Left forelimb (tissue), 1 donor: ENCODE results near the gene TBL2.
"Not testable (repeated sequence)": the region's sequence is repeated elsewhere in the genome, so short reads cannot be mapped to it uniquely, and the experiment has no call there.

Experiments used
- DNase-seq: peaks from one replicate; pipeline ENCODE4 v3.0.0-alpha.2; 2018; ENCODE audit warnings: low spot score

TBL2 gene

DNA sequence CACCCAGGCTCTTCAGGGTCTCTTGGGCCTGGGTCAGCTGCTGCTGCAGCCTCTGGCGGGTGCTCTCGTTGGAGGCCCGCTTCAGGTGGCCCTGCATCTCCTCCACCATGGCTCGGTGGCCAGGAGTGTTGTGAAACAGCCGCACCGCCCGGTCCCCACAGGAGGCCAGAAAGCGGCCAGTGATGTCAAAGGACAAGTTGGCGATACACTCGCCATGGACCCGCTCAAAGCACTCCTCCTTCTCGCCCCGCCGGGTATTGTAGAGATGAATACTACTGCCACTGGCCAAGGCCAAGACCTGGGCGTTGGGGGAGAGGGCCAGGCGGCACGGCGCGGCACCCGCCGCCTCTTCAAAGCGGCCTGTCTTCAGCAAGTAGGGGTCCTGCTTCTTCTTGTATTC is 7.9 kb downstream of the TBL2 start:
- no peak for DNase-seq

DNA sequence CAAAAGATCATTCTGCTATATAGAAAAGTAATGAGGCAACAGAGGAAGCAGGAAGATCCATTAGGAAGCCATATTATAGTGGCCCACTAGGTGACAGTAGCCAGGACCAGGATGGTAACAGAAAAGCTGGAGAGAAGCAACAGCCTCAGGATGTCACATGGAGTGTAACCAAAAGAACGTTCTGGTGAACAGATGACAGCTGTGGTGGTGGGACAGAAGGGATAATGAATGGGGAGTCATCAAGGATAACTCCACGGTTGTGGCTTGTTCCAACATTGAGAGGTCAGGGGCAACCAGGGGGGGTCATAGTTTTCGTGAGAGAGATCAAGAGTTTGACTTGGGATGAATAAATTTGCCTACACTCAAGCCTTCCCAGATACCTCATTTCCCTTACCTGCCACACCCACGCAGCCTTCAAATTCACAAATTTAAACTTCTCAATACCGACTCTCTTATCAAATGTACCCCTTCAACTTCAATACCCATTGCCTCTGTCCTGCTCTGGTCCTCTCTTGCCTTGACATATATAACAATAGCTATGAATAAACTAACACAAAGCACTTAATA is 9.3 kb downstream of the TBL2 start:
- no peak for DNase-seq

DNA sequence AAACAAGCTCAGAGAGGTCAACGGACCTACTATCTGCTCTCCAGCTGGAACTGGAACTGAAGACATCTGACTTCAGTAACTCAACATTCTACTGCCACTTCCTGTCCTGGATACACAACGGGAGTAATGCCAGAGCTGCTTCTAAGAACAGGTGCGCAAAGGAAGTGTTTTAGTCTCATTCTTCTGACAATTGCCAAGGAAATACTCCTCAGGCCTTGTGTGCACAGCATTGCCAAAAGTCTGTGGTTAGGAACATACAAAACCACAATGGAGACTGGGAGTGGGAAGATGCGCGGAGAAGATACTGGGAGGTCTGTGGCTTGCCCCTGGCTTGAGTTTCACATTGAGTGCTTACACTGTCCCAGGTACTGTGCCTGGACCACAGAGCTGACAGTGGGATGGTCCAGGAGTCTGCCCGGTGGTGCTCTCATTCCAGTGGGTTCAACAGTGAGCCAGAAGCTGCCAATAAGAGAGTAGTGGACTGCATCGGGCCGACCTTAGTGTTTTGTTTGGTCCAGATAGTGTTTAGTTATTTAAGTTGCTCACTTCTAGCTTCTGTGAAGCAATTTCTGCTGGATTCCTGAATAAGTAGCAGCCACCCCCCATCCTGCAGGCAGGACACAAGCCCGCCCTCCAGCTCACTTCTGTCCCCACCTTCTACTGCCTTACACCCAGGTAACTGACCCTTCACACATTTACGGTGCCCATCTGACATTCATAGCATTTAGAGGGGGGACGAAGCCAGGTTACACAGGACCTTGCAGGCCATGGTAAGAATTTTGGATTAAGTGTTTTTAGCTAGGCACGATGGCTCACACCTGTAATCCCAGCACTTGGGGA is 10.3 kb downstream of the TBL2 start:
- DNase-seq = no peak

DNA sequence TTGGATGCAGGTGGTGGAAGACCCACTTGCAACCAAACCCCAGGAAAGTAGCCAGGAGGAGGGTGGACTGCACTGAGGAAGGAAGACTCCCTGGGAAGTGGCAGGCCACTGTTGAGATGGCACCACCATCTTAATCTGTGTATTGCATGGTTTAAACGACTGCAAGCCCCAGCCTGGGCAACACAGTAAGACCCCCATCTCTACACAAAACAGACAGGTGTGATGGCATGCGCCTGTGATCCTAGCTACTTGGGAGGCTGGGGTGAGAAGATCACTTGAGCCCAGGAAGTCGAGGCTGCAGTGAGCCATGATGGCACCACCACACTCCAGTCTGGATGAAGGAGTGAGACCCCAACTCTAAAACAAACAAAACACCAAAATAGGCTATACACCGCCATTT is 11.2 kb downstream of the TBL2 start:
- no peak for DNase-seq

DNA sequence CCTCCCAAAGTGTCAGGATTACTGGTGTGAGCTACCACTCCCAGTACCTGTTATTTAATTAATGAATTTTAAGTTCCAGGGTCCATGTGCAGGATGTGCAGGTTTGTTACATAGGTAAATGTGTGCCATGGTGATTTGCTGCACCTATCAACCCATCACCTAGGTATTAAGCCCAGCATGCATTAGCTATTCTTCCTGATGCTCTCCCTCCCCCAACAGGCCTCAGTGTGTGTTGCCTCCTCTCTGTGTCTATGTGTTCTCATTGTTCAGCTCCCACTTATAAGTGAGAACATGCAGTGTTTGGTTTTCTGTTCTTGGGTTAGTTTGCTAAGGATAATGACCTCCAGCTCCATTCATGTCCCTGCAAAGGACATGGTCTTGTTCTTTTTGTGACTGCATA is 11.9 kb downstream of the TBL2 start:
- not testable (repeated sequence) for DNase-seq

DNA sequence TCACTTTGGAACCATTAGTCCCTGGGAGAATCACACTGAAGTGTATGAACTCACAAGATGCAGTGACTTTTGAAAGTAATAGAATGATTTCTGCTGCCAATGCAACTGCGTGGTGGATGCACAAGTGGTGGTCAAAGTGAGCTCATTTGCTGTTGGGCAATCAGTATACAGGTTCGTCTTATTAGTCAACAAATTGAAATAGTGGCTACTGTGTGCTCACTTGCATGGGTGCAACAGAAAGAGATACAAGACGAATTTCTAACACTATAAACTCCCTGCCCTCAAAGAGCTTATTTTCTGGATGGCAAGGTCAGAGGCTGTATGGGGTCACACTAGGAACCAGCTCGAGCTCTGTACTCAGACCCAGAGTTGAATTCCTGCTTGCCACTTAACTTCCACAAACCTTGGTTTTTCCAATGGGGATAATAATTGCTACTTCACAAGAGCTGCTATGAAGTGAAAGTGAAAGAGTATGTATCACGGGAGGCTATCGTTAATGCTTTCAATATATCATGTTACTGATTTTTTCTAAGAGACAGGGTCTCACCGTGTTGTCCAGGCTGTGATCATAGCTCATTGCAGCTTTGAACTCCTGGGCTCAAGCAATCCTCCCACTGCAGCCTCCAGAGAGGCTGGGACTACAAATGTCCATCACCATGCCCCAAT is 12.6 kb downstream of the TBL2 start:
- DNase-seq = no peak

DNA sequence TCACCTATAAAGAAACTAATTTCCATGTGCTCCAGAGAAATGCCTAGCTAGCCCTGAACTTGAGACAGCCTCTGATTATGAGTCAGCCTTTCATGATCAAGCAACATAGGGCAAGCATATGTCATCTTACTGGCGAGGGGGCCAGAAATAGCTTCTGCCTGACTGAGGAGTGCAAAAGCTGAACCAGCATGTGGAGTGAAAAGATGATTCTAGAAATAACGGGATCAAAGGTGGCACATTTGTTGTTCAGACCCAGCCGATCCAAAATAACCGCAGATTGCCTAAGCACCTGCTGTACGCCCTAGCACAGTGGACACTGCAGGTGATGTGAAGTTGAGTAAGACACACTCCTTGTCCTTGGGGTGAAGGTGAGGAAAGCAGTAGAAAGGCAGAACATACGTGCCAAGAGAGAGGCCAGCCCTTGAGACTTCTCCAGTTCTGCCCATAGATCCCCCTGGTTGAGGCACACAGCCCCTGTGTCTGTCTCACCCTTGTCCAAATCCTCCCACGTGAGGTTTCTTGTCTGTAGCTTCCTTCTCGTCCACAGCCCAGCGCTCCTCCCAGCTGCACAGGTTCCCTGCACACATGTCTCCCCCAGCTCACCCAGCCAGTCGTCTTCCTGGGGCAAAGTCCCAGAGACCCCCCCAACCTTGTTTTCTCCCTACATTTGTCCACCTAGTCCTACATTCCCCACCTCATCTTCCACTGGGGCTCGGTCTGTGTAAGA is 18.1 kb downstream of the TBL2 start:
- no peak for DNase-seq

DNA sequence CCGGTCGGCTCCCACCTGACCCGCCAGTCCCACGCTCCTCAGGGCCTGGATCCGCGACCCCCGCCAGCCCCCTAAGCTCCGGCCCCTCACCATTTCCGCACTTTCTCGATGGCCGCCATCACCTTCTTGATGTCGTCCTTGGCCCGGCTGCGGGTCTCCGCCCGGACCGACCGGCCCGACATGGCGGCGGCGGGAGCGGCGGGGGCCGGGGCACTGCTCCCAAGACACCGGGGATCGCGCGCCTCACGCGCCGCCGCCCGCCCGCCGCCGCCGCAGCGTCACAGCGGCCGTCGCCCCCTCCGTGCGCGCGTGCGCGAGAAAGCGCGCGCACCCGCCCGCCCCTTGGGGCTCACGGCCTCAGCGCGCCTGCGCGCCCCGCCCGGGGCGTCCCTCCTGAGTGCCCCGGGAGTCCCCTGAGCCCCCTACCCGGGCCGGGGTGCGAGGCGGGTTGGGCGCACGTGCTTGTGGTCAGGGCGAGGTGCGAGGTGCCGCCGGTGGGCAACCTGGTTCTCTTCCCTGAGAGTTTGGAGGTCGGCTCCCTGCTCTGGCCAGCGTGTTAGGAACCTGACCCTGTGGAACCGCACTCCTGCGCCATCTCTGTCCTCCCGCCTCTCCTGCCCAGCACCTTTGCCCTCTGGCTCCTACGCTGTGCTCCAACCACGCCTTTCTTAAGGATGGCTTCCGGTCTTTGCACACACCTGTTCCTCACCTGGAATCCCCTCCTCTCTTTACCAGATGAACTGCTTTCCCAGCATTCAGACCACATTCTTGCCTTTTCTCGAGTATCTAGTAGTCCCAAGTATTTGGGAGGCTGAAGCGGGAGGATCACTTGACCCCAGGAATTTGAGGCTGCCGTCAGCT is 20.8 kb downstream of the TBL2 start, which contains the start of gene BCL7B:
BCL7B (minus strand) TSS at position 294 of the 861 bp plus-strand sequence; CDS start at position 182, 112 bp downstream.
- DNase-seq = peak; percentile 83

DNA sequence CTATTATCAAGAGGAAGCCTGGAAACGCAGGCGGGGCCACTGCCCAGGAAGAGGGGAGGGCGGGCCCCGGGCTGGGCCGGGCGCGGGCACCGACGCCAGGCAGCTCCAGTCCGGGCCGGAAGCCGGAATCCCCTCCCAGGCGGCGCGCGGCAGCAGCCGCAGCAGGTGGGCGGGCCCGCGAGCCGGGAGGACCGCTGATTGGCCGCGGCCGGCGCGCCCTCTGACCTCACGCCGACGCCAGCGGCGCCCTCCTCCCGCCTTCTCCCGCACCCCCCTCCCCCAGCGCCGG is 21.3 kb downstream of the TBL2 start:
- DNase-seq = peak; percentile 93

DNA sequence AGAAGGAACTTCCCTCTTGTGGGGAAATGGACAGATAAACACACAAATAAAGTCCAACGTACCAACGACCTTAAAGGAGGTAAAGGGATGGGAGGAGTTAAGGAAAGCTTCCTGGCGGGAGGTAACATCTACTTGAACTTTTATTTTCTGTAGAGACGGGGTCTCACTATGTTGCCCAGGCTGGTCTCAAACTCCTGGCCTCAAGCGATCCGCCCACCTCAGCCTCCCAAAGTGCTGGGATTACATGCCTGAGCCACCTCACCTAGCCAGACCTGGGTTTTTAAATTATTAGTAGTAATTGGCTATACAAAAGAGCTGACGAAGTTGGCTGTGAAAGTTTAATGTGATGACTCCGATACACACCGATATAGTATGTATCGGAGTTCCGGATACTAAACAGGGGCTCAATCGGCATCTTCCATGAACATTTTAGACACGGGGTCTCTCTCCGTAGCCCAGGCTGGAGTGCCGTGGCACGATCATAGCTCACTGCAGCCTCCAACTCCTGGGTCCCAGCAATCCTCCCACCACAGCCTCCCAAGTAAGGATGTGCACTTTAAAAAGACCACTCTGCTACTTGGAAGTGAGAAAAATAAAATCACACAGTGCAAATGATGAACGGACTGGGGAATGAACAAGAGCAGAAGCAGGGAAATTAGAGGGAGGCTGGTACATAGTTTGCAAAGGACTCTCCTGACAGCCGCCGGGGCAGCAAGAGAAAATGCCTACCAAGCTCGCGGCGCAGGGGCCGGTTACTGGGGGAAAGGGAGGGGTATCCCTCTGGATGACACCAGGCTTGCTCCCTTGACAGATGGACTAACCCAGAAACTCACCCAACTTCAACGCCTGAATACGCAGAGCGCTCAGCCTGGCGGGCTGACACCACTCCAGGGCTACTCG is 21.9 kb downstream of the TBL2 start:
- no peak for DNase-seq

DNA sequence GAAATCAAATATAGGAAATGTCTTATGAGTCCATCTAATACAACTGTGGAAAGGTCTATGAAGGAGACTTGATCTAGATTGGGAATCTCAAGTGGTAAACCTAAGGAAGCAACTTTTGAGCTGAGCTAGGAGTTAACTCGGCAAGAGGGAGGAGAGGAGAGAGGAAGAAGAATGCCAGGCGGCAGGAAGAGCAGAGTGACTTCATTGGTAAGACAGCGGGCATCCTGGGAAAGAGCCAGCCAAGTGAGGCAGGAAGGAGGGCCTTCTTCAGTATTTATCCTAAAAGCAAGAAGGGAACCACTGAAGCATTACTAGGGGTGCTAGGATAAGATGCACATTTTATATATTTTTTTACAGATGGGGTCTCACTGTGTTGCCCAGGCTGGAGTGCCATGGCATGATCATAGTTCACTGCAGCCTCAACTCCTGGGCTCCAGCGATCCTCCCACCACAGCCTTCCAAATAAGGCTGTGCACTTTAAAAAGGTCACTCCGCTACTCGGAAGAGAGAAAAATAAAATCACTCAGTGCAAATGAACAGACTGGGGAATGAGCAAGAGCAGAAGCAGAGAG is 22.9 kb downstream of the TBL2 start:
- DNase-seq = no peak

DNA sequence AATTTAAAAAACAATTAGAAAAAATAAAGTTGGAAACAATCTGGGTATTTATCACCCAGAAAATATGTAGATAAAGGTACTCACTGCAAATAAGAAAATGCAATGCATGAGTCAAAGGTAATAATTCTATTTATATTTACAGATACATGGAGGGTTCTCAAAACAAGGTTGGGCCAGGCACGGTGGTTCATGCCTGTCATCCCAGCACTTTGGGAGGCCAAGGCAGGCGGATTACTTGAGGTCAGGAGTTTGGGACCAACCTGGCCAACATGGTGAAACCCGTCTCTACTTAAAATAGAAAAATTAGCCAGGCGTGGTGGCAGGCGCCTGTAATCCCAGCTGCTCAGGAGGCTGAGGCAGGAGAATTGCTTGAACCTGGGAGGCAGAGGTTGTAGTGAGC is 28.3 kb downstream of the TBL2 start:
- not testable (repeated sequence) for DNase-seq

DNA sequence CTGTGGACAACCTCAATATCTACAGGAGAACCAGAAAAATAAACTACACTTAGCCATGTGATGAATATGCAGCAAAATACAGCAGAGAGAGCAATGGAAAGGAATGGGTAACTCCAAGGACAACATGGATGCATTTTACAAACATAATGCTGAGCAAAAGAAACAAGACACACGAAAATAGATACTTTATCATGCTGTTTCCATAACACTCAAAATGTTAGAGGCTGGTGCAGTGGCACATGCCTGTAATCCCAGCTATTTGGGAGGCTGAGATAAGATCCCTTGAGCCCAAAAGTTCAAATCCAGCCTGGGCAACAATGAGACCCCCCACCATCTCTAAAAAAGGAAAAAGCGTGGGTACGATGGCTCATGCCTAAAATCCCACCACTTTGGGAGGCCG is 29.2 kb downstream of the TBL2 start:
- DNase-seq = no peak

DNA sequence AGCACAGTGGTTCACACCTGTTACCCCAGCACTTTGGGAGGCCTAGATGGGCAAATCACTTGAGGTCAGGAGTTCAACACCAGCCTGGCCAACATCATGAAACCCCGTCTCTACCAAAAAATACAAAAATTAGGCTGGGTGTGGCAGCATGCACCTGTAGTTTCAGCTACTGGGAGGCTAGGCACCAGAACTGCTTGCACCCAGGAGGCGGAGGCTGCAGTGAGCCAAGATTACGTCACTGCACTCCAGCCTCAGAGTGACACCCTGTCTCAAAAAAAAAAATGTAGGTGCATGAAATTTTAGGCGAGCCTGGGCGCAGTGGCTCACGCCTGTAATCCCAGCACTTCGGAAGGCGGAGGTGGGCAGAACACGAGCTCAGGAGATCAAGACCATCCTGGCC is 30.5 kb downstream of the TBL2 start:
- DNase-seq = no peak

DNA sequence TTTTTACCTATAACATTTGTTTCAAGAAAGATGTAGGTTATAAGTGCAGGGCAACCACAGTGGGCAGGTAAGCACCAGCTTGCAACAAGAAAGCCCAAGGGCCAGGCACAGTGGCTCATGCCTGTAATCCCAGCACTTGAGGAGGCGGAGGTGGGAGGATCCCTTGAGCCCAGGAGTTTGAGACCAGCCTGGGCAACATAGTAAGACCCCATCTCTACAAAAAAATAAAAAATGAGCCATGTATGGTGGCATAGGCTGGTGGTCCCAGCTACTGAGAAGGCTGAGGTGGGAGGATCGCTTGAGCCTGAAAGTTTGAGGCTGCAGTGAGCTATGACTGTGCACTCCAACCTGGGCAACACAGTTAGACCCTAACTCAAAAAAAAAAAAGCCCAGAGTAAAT is 33.7 kb downstream of the TBL2 start:
- DNase-seq = no peak

DNA sequence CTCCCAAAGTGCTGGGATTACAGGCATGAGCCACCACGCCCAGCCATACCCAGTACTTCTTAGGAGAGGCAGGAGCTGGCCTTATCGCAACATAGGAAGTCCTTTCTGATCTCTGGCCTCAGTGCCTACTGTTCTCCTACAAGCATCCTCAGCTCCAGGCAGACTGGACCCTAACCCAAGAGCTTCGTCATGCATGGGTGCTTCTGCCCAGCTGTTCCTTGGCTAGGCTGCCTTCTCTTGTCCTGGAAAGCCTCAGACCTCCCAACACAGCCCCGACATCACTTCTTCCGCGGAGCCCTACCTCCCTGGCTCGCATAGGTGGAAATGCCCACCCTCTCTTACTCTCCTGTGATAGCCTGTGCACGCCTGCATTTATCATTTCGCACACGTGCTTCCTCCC is 36.7 kb downstream of the TBL2 start:
- no peak for DNase-seq

DNA sequence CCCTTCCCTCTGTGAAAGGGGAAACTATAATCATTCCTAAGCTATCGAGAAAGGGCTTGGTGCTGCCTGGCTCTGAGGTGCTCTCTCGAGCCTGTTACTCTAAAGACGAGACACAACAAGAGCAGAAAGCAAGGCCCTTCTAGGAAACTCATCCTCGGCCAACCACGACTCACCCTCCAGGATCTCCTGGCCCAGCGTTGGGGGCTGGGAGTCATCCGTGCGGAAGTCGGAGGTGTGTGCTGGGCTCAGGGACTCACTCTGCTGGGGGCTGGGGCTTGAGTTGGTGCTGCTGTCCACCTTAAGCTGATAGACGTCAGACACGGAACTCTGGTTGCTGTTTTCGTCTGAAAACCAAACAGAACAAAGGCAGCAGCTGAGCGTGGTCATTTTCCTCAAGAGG is 38.7 kb downstream of the TBL2 start:
- DNase-seq = no peak

DNA sequence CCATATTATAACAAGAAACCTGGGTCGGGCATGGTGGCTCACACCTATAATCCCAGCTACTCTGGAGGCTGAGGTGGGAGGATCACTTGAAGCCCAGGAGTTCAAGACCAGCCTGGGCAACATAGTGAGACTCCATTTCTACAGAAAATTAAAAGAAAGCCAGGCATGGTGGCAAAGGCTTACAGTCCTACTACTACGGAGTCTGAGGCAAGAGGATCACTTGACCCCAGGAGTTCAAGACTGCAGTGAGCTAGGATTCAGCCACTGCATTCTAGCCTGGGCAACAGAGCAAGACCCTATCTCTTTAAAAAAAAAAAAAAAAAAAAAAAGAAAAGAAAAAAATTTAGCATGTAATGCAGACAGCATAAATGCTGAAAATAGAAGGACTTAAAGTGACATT is 39.9 kb downstream of the TBL2 start:
- not testable (repeated sequence) for DNase-seq

DNA sequence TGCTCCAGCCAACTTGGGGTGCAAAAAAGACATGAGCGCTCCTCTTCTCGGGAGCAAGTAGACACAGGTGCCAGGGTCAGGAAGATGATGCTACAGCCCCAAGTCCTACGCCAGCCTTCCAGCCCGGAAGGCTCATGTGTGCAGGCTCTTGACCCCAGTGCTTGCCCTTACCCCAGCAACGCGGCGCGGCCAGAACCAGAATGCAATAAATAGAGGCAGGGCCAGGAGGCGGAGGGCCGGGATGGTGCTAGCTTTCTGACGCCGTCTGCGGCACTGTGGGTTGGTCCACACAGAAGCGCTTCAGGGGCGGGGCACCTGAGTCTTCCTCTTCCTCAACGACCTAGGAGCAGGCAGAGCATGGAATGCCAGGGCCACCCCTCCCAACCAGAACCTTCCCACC is 41.3 kb downstream of the TBL2 start:
- no peak for DNase-seq

DNA sequence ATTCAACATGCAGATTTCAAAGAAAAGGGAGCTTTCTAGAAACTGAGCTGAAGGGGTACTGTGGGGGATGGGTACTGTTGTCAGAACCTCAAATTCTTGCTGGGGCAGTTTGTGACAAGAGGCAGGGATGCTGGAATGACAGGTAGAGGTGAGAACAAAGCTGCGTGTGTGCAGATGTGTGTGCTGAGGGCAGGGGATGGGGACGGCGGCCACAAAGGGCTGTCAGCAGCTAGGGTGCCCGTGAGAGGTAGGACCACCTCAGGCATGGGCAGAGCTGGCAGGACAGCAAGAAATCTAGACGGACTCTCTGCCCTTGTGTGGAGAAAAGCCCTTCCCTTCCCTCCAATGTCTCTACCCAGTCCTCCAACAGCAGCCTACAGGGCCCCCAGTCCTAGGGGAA is 41.9 kb downstream of the TBL2 start:
- no peak for DNase-seq
